Esophagus squamous epithelium (tissue), 4 donors: ENCODE results near the gene CREM.

ENCODE experiments used
- POLR2A ChIP-seq, 4 donors: fragments of 450-650 bp; IDR thresholded peaks; one replicate each; pipeline ENCODE4 v1.6.1; 2017; ENCODE audit warnings: antibody characterized with exemption in 4 of 4, mild to moderate bottlenecking in 4 of 4, moderate library complexity in 3 of 4
- TF ChIP-seq, protein P1 (sequence below), 6 experiments: fragments of 450-650 bp in 4 of 6; fragments of 200-600 bp in 2 of 6; sonication (generic) in 2 of 6; IDR thresholded peaks; one replicate each; pipeline ENCODE4 v1.5.1; 2016 to 2019; ENCODE audit warnings: antibody characterized with exemption in 6 of 6, mild to moderate bottlenecking in 4 of 6, moderate library complexity in 4 of 6

DNA sequence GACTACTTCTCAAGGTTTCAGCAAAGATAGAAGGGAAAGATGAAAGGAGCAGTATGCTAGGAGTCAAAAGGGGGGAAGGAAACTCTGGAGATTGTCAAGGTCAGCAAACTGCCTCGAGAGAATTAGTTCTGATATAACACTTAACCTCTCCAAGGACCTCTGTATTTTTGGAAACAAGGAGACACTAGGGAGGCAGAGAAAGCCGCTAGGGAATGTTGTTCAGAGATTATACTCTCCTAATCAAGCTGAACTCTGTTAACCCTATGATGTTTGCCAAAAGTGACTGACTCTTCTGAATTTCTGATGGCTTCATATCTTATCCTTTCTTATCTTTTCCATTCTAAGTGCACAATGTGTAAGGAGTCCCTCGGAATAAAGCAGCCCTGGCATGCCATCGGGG is 27.1 kb downstream of the CREM start:
- TF ChIP-seq, protein P1, sequence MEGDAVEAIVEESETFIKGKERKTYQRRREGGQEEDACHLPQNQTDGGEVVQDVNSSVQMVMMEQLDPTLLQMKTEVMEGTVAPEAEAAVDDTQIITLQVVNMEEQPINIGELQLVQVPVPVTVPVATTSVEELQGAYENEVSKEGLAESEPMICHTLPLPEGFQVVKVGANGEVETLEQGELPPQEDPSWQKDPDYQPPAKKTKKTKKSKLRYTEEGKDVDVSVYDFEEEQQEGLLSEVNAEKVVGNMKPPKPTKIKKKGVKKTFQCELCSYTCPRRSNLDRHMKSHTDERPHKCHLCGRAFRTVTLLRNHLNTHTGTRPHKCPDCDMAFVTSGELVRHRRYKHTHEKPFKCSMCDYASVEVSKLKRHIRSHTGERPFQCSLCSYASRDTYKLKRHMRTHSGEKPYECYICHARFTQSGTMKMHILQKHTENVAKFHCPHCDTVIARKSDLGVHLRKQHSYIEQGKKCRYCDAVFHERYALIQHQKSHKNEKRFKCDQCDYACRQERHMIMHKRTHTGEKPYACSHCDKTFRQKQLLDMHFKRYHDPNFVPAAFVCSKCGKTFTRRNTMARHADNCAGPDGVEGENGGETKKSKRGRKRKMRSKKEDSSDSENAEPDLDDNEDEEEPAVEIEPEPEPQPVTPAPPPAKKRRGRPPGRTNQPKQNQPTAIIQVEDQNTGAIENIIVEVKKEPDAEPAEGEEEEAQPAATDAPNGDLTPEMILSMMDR (IDR thresholded peaks at IDR 0.05) = no peak
- no peak for TF ChIP-seq POLR2A (IDR thresholded peaks at IDR 0.05)
